Trophoblast cell (in vitro differentiated cells and primary cell): Measurements from ENCODE around the gene SIM2.

Source experiments
- DNase-seq, 2 donors: peaks; one replicate each; pipeline ENCODE4 v3.0.0-alpha.2; 2016
- H2AFZ ChIP-seq: 2 replicates; pipeline ENCODE4 v1.6.1; 2013; ENCODE audit warnings: low read length, moderate library complexity, mild to moderate bottlenecking; ENCODE audit not compliant: insufficient read depth, poor library complexity
- H2AK5ac ChIP-seq: 2 replicates; pipeline ENCODE4 v1.6.1; 2013; ENCODE audit warnings: mild to moderate bottlenecking, low read length
- H2BK120ac ChIP-seq: 2 replicates; pipeline ENCODE4 v1.6.1; 2013; ENCODE audit warnings: low read length, mild to moderate bottlenecking, moderate library complexity; ENCODE audit not compliant: insufficient read depth, poor library complexity
- H2BK12ac ChIP-seq: 2 replicates; pipeline ENCODE4 v1.6.1; 2013; ENCODE audit warnings: mild to moderate bottlenecking, low read length, moderate library complexity
- H2BK5ac ChIP-seq: 2 replicates; pipeline ENCODE4 v1.6.1; 2013; ENCODE audit warnings: low read length, low read depth, moderate library complexity, mild to moderate bottlenecking; ENCODE audit not compliant: poor library complexity
- H3K14ac ChIP-seq: 2 replicates; pipeline ENCODE4 v1.6.1; 2013; ENCODE audit warnings: mild to moderate bottlenecking, low read length
- H3K18ac ChIP-seq: 2 replicates; pipeline ENCODE4 v1.6.1; 2013; ENCODE audit warnings: mild to moderate bottlenecking, low read length
- H3K23ac ChIP-seq: 2 replicates; pipeline ENCODE4 v1.6.1; 2013; ENCODE audit warnings: low read length
- H3K27ac ChIP-seq: 2 replicates; pipeline ENCODE4 v1.5.1; 2013; ENCODE audit warnings: low read depth, mild to moderate bottlenecking, inconsistent platforms, low read length, moderate library complexity
- H3K27me3 ChIP-seq: 2 replicates; pipeline ENCODE4 v1.6.1; 2013; ENCODE audit warnings: inconsistent platforms, mild to moderate bottlenecking, low read length, moderate library complexity; ENCODE audit not compliant: insufficient read depth
- H3K36me3 ChIP-seq, 2 experiments: 1 replicate in 1 of 2; 2 replicates in 1 of 2; pipeline ENCODE4 v1.6.1; 2013; ENCODE audit warnings: low read length in 2 of 2, mild to moderate bottlenecking in 2 of 2, moderate library complexity in 1 of 2; ENCODE audit not compliant: insufficient read depth in 2 of 2, control insufficient read depth in 1 of 2
- H3K4ac ChIP-seq: 2 replicates; pipeline ENCODE4 v1.6.1; 2013; ENCODE audit warnings: low read depth, mild to moderate bottlenecking, low read length, moderate library complexity
- H3K4me1 ChIP-seq, 2 experiments: 1 replicate in 1 of 2; 2 replicates in 1 of 2; pipeline ENCODE4 v1.6.1; 2013; ENCODE audit warnings: low read length in 2 of 2, mild to moderate bottlenecking in 2 of 2, moderate library complexity in 1 of 2; ENCODE audit not compliant: insufficient read depth in 2 of 2, control insufficient read depth in 1 of 2
- H3K4me2 ChIP-seq: 2 replicates; pipeline ENCODE4 v1.6.1; 2013; ENCODE audit warnings: inconsistent platforms, mild to moderate bottlenecking, low read length, moderate library complexity
- H3K4me3 ChIP-seq: 2 replicates; pipeline ENCODE4 v1.5.1; 2013; ENCODE audit warnings: mild to moderate bottlenecking, low read depth, low read length, inconsistent platforms
- H3K79me1 ChIP-seq: one replicate; pipeline ENCODE4 v1.6.1; 2013; ENCODE audit warnings: low read length
- H3K79me2 ChIP-seq: 2 replicates; pipeline ENCODE4 v1.6.1; 2013; ENCODE audit warnings: low read length, mild to moderate bottlenecking; ENCODE audit not compliant: control insufficient read depth, insufficient read depth, poor library complexity
- H3K9ac ChIP-seq: 2 replicates; pipeline ENCODE4 v1.6.1; 2013; ENCODE audit warnings: mild to moderate bottlenecking, low read length
- H3K9me3 ChIP-seq: 2 replicates; pipeline ENCODE4 v1.6.1; 2013; ENCODE audit warnings: low read depth, mild to moderate bottlenecking, control low read depth, inconsistent platforms, low read length; ENCODE audit not compliant: insufficient read depth
- H4K12ac ChIP-seq: 2 replicates; pipeline ENCODE4 v1.6.1; 2013; ENCODE audit warnings: low read depth, mild to moderate bottlenecking, low read length, moderate library complexity
- H4K8ac ChIP-seq: 2 replicates; pipeline ENCODE4 v1.6.1; 2013; ENCODE audit warnings: low read depth, mild to moderate bottlenecking, low read length, moderate library complexity
- H4K91ac ChIP-seq: one replicate; pipeline ENCODE4 v1.6.1; 2013; ENCODE audit warnings: low read depth, mild to moderate bottlenecking, low read length, moderate library complexity
- WGBS: extraction: QIAGEN DNeasy Blood & Tissue Kit; methylation state at CpG from one replicate; pipeline ENCODE4 v1.1.7; 2013; ENCODE audit warnings: missing lambda C conversion rate; ENCODE audit not compliant: insufficient read length, insufficient coverage; ENCODE audit errors: extremely low coverage; 5-methylcytosine and 5-hydroxymethylcytosine counted together

SIM2 gene

DNA sequence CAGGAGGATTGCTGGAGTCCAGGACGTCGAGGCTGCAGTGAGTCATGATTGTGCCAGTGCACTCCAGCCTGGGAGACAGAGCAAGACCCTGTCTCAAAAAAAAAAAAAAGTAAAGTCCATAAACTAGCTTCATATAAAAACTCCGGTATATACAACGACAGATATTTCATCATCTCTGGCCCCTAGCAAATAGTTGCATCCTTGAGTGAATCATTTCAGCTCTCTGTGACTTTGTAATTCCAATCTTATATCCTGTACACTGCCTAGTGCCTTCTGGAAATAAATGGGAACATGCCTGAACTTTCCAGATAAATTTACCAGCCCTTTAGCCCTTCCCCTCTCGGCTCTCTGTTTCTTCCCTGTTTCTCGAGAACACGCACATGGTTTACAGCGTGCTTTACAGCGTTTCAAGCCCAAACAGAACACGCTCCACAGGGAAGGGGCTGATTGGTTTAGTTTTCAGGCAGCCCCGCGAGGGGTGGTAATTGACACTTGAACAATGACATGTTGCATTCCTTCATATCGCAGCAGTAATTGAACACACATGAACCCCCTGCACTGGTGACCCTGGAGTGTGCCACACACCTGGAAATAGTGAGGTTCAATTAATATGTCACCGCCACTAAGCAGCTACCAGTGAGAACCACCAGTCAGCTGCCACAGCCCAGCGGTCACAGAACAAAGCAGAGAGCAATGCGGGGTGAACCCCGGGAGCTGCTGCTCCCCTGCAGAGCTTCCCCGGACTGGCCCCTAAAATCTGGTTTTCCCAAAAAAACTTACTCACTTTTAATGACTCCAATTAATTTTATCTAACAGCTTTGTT, 35.7 kb upstream of the SIM2 start:
- H3K4me1 ChIP-seq: peaks cover 2 to 3% of the 10 kb centered on the region in 2 experiments
- no peak overlapping the region for H4K12ac ChIP-seq
- H3K4me2 ChIP-seq: no peak overlapping the region
- H2AK5ac ChIP-seq: no peak overlapping the region
- H3K9ac ChIP-seq: no peak overlapping the region
- H4K91ac ChIP-seq: no peak overlapping the region
- H3K4ac ChIP-seq: no peak overlapping the region
- H3K79me2 ChIP-seq: no peaks in the 10 kb centered on the region
- WGBS: no CpG with 5 or more reads among the region's 18 CpGs
- H2BK5ac ChIP-seq: no peak overlapping the region
- no peaks in the 10 kb centered on the region for H3K27me3 ChIP-seq
- H3K23ac ChIP-seq: no peak overlapping the region
- no peak overlapping the region for H3K18ac ChIP-seq
- no peak overlapping the region for H3K27ac ChIP-seq
- H3K79me1 ChIP-seq: no peaks in the 10 kb centered on the region
- H4K8ac ChIP-seq: no peak overlapping the region
- H3K14ac ChIP-seq: no peak overlapping the region
- no peak overlapping the region for H2BK120ac ChIP-seq
- H2AFZ ChIP-seq: no peak overlapping the region
- peak in 1 of 2 donors; percentile 63 for DNase-seq
- no peak overlapping the region for H3K4me3 ChIP-seq
- peaks cover 2% of the 10 kb centered on the region for H3K9me3 ChIP-seq
- no peak overlapping the region for H2BK12ac ChIP-seq
- no peaks in the 10 kb centered on the region for H3K36me3 ChIP-seq

DNA sequence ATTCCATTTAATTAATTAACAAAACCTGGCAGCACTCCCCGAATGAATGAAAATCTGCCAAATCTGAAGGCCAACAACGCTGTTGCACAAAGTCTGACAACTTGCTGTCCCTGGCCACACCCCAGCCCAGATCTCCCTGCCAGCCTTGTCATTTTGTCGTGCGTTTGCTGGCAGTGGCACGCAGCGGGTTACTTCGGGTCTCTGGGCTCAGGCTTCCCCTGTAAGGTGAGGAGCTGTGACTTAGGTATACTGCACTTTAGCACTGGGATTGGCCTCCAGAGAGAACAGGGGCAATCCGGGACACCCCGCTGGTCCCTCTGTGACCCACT, 34.3 kb upstream of the SIM2 start:
- Histone ChIP-seq H4K91ac (no peak overlapping the region), H3K27me3 (no peaks in the 10 kb centered on the region), H3K4me1 (no peaks in the 10 kb centered on the region), H3K4ac (no peak overlapping the region), H3K79me1 (no peaks in the 10 kb centered on the region), H4K12ac (no peak overlapping the region), H4K8ac (no peak overlapping the region), H3K4me3 (no peak overlapping the region), H3K36me3 (no peaks in the 10 kb centered on the region), H3K79me2 (no peaks in the 10 kb centered on the region), H2BK5ac (no peak overlapping the region), H3K9ac (no peak overlapping the region), H2AK5ac (no peak overlapping the region), H3K9me3 (peaks cover 2% of the 10 kb centered on the region), H3K18ac (no peak overlapping the region), H3K23ac (no peak overlapping the region), H3K27ac (no peak overlapping the region), H2BK12ac (no peak overlapping the region), H3K14ac (no peak overlapping the region), H2AFZ (no peak overlapping the region), H2BK120ac (no peak overlapping the region), H3K4me2 (no peak overlapping the region)
- no peak for DNase-seq
- WGBS: no CpG with 5 or more reads among the region's 9 CpGs

DNA sequence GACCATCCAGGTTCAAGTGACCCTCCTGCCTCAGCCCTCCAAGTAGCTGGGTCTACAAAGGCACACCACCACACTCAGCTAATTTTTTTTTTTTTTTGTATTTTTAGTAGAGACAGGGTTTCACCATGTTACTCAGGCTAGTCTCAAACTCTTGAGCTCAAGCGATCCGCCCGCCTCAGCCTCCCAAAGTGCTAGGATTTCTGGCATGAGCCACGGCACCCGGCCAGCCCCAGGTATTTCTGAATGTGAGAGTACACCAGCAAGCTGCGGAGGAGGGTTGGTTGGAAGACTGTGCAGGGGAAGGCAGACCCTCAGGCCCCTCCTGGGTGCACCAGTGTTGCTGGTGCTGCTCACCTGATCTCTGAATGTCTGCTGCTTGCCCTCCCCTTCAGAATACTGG, 33.1 kb upstream of the SIM2 start:
- no peaks in the 10 kb centered on the region for H3K79me2 ChIP-seq
- H3K4me3 ChIP-seq: no peak overlapping the region
- H3K18ac ChIP-seq: no peak overlapping the region
- no peak overlapping the region for H4K12ac ChIP-seq
- H2BK120ac ChIP-seq: no peak overlapping the region
- no peak for DNase-seq
- H3K9me3 ChIP-seq: peaks cover 2% of the 10 kb centered on the region
- no peak overlapping the region for H2BK5ac ChIP-seq
- H4K91ac ChIP-seq: no peak overlapping the region
- no peaks in the 10 kb centered on the region for H3K27me3 ChIP-seq
- no peaks in the 10 kb centered on the region for H3K79me1 ChIP-seq
- no peak overlapping the region for H4K8ac ChIP-seq
- no peak overlapping the region for H2BK12ac ChIP-seq
- H3K23ac ChIP-seq: no peak overlapping the region
- no peak overlapping the region for H2AK5ac ChIP-seq
- WGBS: no CpG with 5 or more reads among the region's 6 CpGs
- H3K27ac ChIP-seq: no peak overlapping the region
- H3K4me1 ChIP-seq: no peaks in the 10 kb centered on the region
- no peak overlapping the region for H3K4me2 ChIP-seq
- H3K9ac ChIP-seq: no peak overlapping the region
- no peak overlapping the region for H3K14ac ChIP-seq
- no peak overlapping the region for H3K4ac ChIP-seq
- no peaks in the 10 kb centered on the region for H3K36me3 ChIP-seq
- no peak overlapping the region for H2AFZ ChIP-seq

DNA sequence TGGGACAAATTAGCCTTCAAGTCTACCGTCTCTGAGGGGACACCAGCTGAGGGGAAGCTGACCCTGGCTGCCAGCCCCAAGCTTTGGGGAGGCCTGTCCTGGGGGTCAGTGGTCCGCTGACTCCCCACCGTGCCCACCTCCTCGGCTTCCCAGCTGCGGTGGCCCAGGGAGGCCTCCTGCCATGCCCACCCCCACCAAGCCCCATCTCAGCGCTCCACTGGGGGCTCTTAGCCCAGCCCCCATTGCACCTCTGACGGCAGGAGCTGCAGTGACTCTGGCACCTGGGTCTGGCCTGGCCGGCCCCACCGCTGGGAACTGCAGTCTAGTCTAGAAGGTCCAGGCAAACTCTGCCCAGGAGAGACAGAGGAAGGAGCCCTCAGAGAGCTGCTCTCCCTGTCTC, 30.2 kb upstream of the SIM2 start:
- Histone ChIP-seq H2BK5ac (no peak overlapping the region), H2AK5ac (no peak overlapping the region), H3K79me1 (no peaks in the 10 kb centered on the region), H4K8ac (no peak overlapping the region), H2BK12ac (no peak overlapping the region), H3K27me3 (no peaks in the 10 kb centered on the region), H4K12ac (no peak overlapping the region), H4K91ac (no peak overlapping the region), H3K4ac (no peak overlapping the region), H3K18ac (no peak overlapping the region), H3K27ac (no peak overlapping the region), H3K14ac (no peak overlapping the region), H3K9me3 (no peaks in the 10 kb centered on the region), H2AFZ (no peak overlapping the region), H3K4me1 (no peaks in the 10 kb centered on the region), H3K4me3 (no peak overlapping the region), H3K79me2 (no peaks in the 10 kb centered on the region), H3K23ac (no peak overlapping the region), H3K36me3 (no peaks in the 10 kb centered on the region), H3K4me2 (no peak overlapping the region), H3K9ac (no peak overlapping the region), H2BK120ac (no peak overlapping the region)
- no CpG with 5 or more reads among the region's 9 CpGs for WGBS
- DNase-seq: no peak
